ENCODE measurements around the gene MUS81.
"Not testable (repeated sequence)": the region's sequence is repeated elsewhere in the genome, so short reads cannot be mapped to it uniquely, and the experiment has no call there.

The MUS81 gene

GRCh38 chr11:65873318-65874156 is 13.3 kb downstream of the MUS81 start:
- DNase-seq (ENCODE audit: low read depth), result peak; percentile 97

- DNase-seq (ENCODE audit: low read depth), result no peak
These were observed 19.4 kb downstream of the MUS81 start, which contains the start of gene CTSW for GRCh38 chr11:65879617-65880016. Gene CTSW (plus strand): TSS chr11:65879837. CDS start chr11:65879855, 18 bp downstream.

- no peak for DNase-seq (ENCODE audit: low read depth)
These were observed 19.8 kb downstream of the MUS81 start for GRCh38 chr11:65880027-65880426.

GRCh38 chr11:65880844-65881421 is 20.7 kb downstream of the MUS81 start:
- DNase-seq (ENCODE audit: low read depth), result no peak

GRCh38 chr11:65882120-65883057 is 22.2 kb downstream of the MUS81 start:
- DNase-seq (ENCODE audit: low read depth), result no peak

GRCh38 chr11:65883058-65883761 is 23.0 kb downstream of the MUS81 start:
- DNase-seq (ENCODE audit: low read depth), result no peak

- no peak for DNase-seq (ENCODE audit: low read depth)
These were observed 23.8 kb downstream of the MUS81 start for GRCh38 chr11:65883786-65884715.

GRCh38 chr11:65884716-65885092 is 24.5 kb downstream of the MUS81 start:
- peak; percentile 63 for DNase-seq (ENCODE audit: low read depth)

GRCh38 chr11:65885231-65885630 is 25.0 kb downstream of the MUS81 start:
- DNase-seq (ENCODE audit: low read depth), result no peak

GRCh38 chr11:65885808-65886536 is 25.7 kb downstream of the MUS81 start:
- DNase-seq (ENCODE audit: low read depth), result no peak

GRCh38 chr11:65886826-65887722 is 26.8 kb downstream of the MUS81 start:
- DNase-seq (ENCODE audit: low read depth), result no peak

GRCh38 chr11:65887723-65888162 is 27.5 kb downstream of the MUS81 start:
- no peak for DNase-seq (ENCODE audit: low read depth)

GRCh38 chr11:65888163-65888814 is 28.1 kb downstream of the MUS81 start, which contains the start of gene FIBP:
Gene FIBP (minus strand): TSS chr11:65888471. CDS start chr11:65888418, 53 bp downstream.
- DNase-seq (ENCODE audit: low read depth), result peak; percentile 86

GRCh38 chr11:65890324-65891218 is 30.3 kb downstream of the MUS81 start, which contains the start of gene CCDC85B:
Gene CCDC85B (plus strand): TSS chr11:65890673. CDS start chr11:65890784, 111 bp downstream.
- peak; percentile 98 for DNase-seq (ENCODE audit: low read depth)

- DNase-seq (ENCODE audit: low read depth), result no peak
These were observed 31.2 kb downstream of the MUS81 start for GRCh38 chr11:65891219-65892136.

GRCh38 chr11:65892137-65892540 is 31.9 kb downstream of the MUS81 start:
- not testable (repeated sequence) for DNase-seq (ENCODE audit: low read depth)
